Loucy (cell line): ENCODE measurements around the gene SCGB1A1.

Experiments used
- H2AFZ ChIP-seq: fragments of 200-600 bp; sonication (generic); 2 replicates; pipeline ENCODE4 v1.6.0; 2016; ENCODE audit warnings: antibody characterized with exemption, mild to moderate bottlenecking, low read length, moderate library complexity
- H3F3A ChIP-seq: fragments of 200-600 bp; 2 replicates; pipeline ENCODE4 v1.6.0; 2016; ENCODE audit warnings: antibody characterized with exemption, low read depth, mild to moderate bottlenecking
- H3K27me3 ChIP-seq: fragments of 200-600 bp; sonication (generic); 2 replicates; pipeline ENCODE4 v1.6.1; 2014; ENCODE audit warnings: low read length, mild to moderate bottlenecking; ENCODE audit not compliant: insufficient read depth, poor library complexity, severe bottlenecking
- H3K36me3 ChIP-seq: fragments of 200-600 bp; sonication (generic); 2 replicates; pipeline ENCODE4 v1.6.1; 2016; ENCODE audit warnings: low read length; ENCODE audit not compliant: insufficient read depth
- H3K4me1 ChIP-seq: fragments of 200-600 bp; sonication (generic); 2 replicates; pipeline ENCODE4 v1.5.1; 2014; ENCODE audit warnings: low read length, mild to moderate bottlenecking; ENCODE audit not compliant: insufficient read depth, poor library complexity, severe bottlenecking
- H3K4me2 ChIP-seq: fragments of 200-600 bp; sonication (generic); 2 replicates; pipeline ENCODE4 v1.6.0; 2014; ENCODE audit warnings: antibody characterized with exemption, low read length, low read depth, mild to moderate bottlenecking; ENCODE audit not compliant: poor library complexity, severe bottlenecking
- H3K4me3 ChIP-seq: fragments of 200-600 bp; sonication (generic); 2 replicates; pipeline ENCODE4 v1.5.1; 2014; ENCODE audit warnings: low read length, mild to moderate bottlenecking, mixed read lengths; ENCODE audit not compliant: poor library complexity, severe bottlenecking
- H3K79me2 ChIP-seq: fragments of 200-600 bp; sonication (generic); 2 replicates; pipeline ENCODE4 v1.6.1; 2014; ENCODE audit warnings: low read length; ENCODE audit not compliant: insufficient read depth
- H3K9ac ChIP-seq: fragments of 200-600 bp; sonication (generic); 2 replicates; pipeline ENCODE4 v1.6.0; 2014; ENCODE audit warnings: mild to moderate bottlenecking, low read depth, low read length, moderate library complexity; ENCODE audit not compliant: poor library complexity, severe bottlenecking
- H3K9me2 ChIP-seq: fragments of 200-600 bp; sonication (generic); replicated peaks from 2 replicates; pipeline ENCODE4 v1.6.1; 2016; ENCODE audit warnings: low read depth, low read length, mixed read lengths
- H3K9me3 ChIP-seq: fragments of 200-600 bp; sonication (generic); 2 replicates; pipeline ENCODE4 v1.6.1; 2014; ENCODE audit warnings: mild to moderate bottlenecking, antibody characterized with exemption, low read length, low read depth; ENCODE audit not compliant: insufficient read depth
- H4K20me1 ChIP-seq: fragments of 200-600 bp; sonication (generic); 2 replicates; pipeline ENCODE4 v1.6.0; 2014; ENCODE audit warnings: antibody characterized with exemption, low read length, mild to moderate bottlenecking; ENCODE audit not compliant: insufficient read depth, poor library complexity, severe bottlenecking
- EZH2phosphoT487 ChIP-seq: fragments of 200-600 bp; IDR thresholded peaks from 2 replicates; pipeline ENCODE4 v1.6.1; 2018; ENCODE audit warnings: antibody characterized with exemption, mild to moderate bottlenecking, moderate library complexity, borderline replicate concordance
- TF ChIP-seq, protein P1 (sequence below): fragments of 200-600 bp; sonication (generic); conservative IDR thresholded peaks from 2 replicates; pipeline ENCODE4 v1.5.1; 2014; ENCODE audit warnings: mild to moderate bottlenecking, antibody characterized with exemption, low read length

Gene SCGB1A1

DNA sequence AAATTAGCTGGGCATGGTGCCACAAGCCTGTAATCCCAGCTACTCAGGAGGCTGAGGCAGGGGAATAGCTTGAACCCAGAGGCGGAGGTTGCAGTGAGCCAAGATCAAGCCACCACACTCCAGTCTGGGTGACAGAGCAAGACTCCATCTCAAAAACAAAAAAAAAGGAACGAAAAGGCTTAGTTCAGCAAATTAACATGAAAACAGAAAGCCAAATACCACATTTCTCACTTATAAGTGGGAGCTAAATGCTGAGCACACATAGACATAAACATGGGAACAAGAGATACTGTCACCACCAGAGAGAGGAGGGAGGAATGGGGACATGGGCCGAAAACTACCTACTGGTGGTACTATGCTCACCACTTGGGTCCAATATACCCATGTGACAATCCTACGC lies 38.6 kb downstream of the SCGB1A1 start:
- Histone ChIP-seq H3K79me2 (no peaks in the 10 kb centered on the region), H3K9me2 (no peaks in the 10 kb centered on the region), H3K4me1 (peaks cover under 1% of the 10 kb centered on the region), H3K36me3 (no peaks in the 10 kb centered on the region), H3K9me3 (no peaks in the 10 kb centered on the region), H3K27me3 (no peaks in the 10 kb centered on the region), H3K9ac (no peak overlapping the region), H3K4me3 (no peak overlapping the region), H3K4me2 (no peak overlapping the region), H4K20me1 (no peaks in the 10 kb centered on the region), H3F3A (no peaks in the 10 kb centered on the region), H2AFZ (no peak overlapping the region)
- TF ChIP-seq, protein P1, sequence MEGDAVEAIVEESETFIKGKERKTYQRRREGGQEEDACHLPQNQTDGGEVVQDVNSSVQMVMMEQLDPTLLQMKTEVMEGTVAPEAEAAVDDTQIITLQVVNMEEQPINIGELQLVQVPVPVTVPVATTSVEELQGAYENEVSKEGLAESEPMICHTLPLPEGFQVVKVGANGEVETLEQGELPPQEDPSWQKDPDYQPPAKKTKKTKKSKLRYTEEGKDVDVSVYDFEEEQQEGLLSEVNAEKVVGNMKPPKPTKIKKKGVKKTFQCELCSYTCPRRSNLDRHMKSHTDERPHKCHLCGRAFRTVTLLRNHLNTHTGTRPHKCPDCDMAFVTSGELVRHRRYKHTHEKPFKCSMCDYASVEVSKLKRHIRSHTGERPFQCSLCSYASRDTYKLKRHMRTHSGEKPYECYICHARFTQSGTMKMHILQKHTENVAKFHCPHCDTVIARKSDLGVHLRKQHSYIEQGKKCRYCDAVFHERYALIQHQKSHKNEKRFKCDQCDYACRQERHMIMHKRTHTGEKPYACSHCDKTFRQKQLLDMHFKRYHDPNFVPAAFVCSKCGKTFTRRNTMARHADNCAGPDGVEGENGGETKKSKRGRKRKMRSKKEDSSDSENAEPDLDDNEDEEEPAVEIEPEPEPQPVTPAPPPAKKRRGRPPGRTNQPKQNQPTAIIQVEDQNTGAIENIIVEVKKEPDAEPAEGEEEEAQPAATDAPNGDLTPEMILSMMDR: no peak
- TF ChIP-seq EZH2phosphoT487: no peak

- H4K20me1 ChIP-seq: no peaks in the 10 kb centered on the region
- no peaks in the 10 kb centered on the region for H3K9me3 ChIP-seq
- no peak overlapping the region for H3K4me2 ChIP-seq
- no peak overlapping the region for H3K4me3 ChIP-seq
- TF ChIP-seq, protein P1: no peak
- TF ChIP-seq EZH2phosphoT487: no peak
- peaks cover 3% of the 10 kb centered on the region for H3K4me1 ChIP-seq
- no peaks in the 10 kb centered on the region for H3K27me3 ChIP-seq
- no peaks in the 10 kb centered on the region for H3K9me2 ChIP-seq
- no peaks in the 10 kb centered on the region for H3K36me3 ChIP-seq
- no peaks in the 10 kb centered on the region for H3F3A ChIP-seq
- no peak overlapping the region for H3K9ac ChIP-seq
- no peaks in the 10 kb centered on the region for H3K79me2 ChIP-seq
- no peak overlapping the region; the same call in 1 of the 2 replicates for H2AFZ ChIP-seq
These were observed 39.6 kb downstream of the SCGB1A1 start for GRCh38 chr11:62458212-62459002.

- no peaks in the 10 kb centered on the region for H3K27me3 ChIP-seq
- H2AFZ ChIP-seq: no peak overlapping the region
- no peaks in the 10 kb centered on the region for H4K20me1 ChIP-seq
- no peaks in the 10 kb centered on the region for H3K36me3 ChIP-seq
- no peaks in the 10 kb centered on the region for H3K9me2 ChIP-seq
- no peak overlapping the region for H3K4me3 ChIP-seq
- H3K4me2 ChIP-seq: no peak overlapping the region
- H3K4me1 ChIP-seq: peaks cover 3% of the 10 kb centered on the region
- H3K79me2 ChIP-seq: no peaks in the 10 kb centered on the region
- no peaks in the 10 kb centered on the region for H3F3A ChIP-seq
- no peak for TF ChIP-seq EZH2phosphoT487
- TF ChIP-seq, protein P1: no peak
- no peak overlapping the region for H3K9ac ChIP-seq
- H3K9me3 ChIP-seq: no peaks in the 10 kb centered on the region
These were observed 40.2 kb downstream of the SCGB1A1 start for GRCh38 chr11:62459080-62459479.
